K562 (cell line): Measurements from ENCODE around the gene TTC23L. TPM values are rescaled to one million over a fixed set of nuclear protein-coding genes. Genes with fewer than 3 reads are reported as not detected.

Source experiments
- ASH1L ChIP-seq: fragments of 450-650 bp; IDR thresholded peaks from 2 replicates; pipeline ENCODE4 v1.6.1; 2018; ENCODE audit warnings: borderline replicate concordance, mild to moderate bottlenecking, low read depth; ENCODE audit not compliant: partially characterized antibody
- CHD4 ChIP-seq: fragments of 200-600 bp; sonication (generic); IDR thresholded peaks from 3 replicates; pipeline ENCODE4 v1.6.1; 2012; ENCODE audit warnings: low read depth, mild to moderate bottlenecking, mixed read lengths, low read length, inconsistent platforms; ENCODE audit not compliant: insufficient read depth, insufficient replicate concordance, poor library complexity, severe bottlenecking
- E2F3 ChIP-seq: fragments of 250-450 bp; sonication (Bioruptor Pico); IDR thresholded peaks from 2 replicates; pipeline ENCODE4 v1.4.0; 2020; ENCODE audit warnings: mild to moderate bottlenecking
- E2F8 ChIP-seq: fragments of 450-650 bp; IDR thresholded peaks from 2 replicates; pipeline ENCODE4 v1.7.1; 2018; ENCODE audit warnings: mild to moderate bottlenecking, low read depth; ENCODE audit not compliant: partially characterized antibody
- MIER1 ChIP-seq: fragments of 450-650 bp; IDR thresholded peaks from 2 replicates; pipeline ENCODE4 v1.6.1; 2016; ENCODE audit warnings: antibody characterized with exemption, mild to moderate bottlenecking, low read depth
- MTA2 ChIP-seq: fragments of 450-650 bp; IDR thresholded peaks from 2 replicates; pipeline ENCODE4 v1.6.1; 2016; ENCODE audit warnings: low read depth
- MTA3 ChIP-seq: fragments of 450-650 bp; formaldehyde crosslinking; IDR thresholded peaks from 2 replicates; pipeline ENCODE4 v1.6.1; 2017; ENCODE audit warnings: mild to moderate bottlenecking, borderline replicate concordance
- MXI1 ChIP-seq: IDR thresholded peaks from 2 replicates; pipeline ENCODE4 v1.6.1; 2011; ENCODE audit warnings: low read depth, mild to moderate bottlenecking, improper control_type of control experiment, low read length
- PHB2 ChIP-seq: fragments of 450-650 bp; IDR thresholded peaks from 2 replicates; pipeline ENCODE4 v1.6.1; 2017; ENCODE audit warnings: low read depth
- PRPF4 ChIP-seq: fragments of 200-400 bp; formaldehyde crosslinking; IDR thresholded peaks from one replicate; pipeline ENCODE4 v1.6.1; 2017; ENCODE audit warnings: low read length, low read depth, mild to moderate bottlenecking; ENCODE audit not compliant: insufficient read depth, poor library complexity, severe bottlenecking
- PTTG1 ChIP-seq: fragments of 450-650 bp; IDR thresholded peaks from 2 replicates; pipeline ENCODE4 v1.6.1; 2016; ENCODE audit warnings: low read depth, mild to moderate bottlenecking, missing genetic modification characterization, missing compliant biosample characterization
- U2AF2 ChIP-seq: fragments of 200-400 bp; formaldehyde crosslinking; optimal IDR thresholded peaks from 2 replicates; pipeline ENCODE3; 2017; ENCODE audit warnings: low read depth, mild to moderate bottlenecking, low read length
- YBX1 ChIP-seq: fragments of 450-650 bp; IDR thresholded peaks from 2 replicates; pipeline ENCODE4 v1.7.1; 2016; ENCODE audit warnings: mild to moderate bottlenecking
- YY1 ChIP-seq, 3 experiments: IDR thresholded peaks; 2 replicates each; pipeline ENCODE4 v1.6.1; 2011; ENCODE audit warnings: low read length in 2 of 3, mild to moderate bottlenecking in 2 of 3, moderate library complexity in 2 of 3, borderline replicate concordance in 1 of 3, control low read depth in 1 of 3, low read depth in 1 of 3; ENCODE audit not compliant: insufficient read depth in 3 of 3, insufficient replicate concordance in 2 of 3, control insufficient read depth in 1 of 3, insufficient read length in 1 of 3; ENCODE audit errors: extremely low read depth in 1 of 3
- ZBTB1 ChIP-seq: sonication (generic); formaldehyde crosslinking; IDR thresholded peaks from 2 replicates; pipeline ENCODE4 v1.8.1; 2023; ENCODE audit warnings: missing genetic modification reagents, low read depth, mild to moderate bottlenecking, borderline replicate concordance
- polyA plus RNA-seq, 8 experiments: library from polyadenylated mRNA; depleted of rRNA in 4 of 8; stranded (reverse) in 5 of 8; unstranded in 3 of 8; fragments of >200 nt; fragmentation: Nextera tagmentation in 2 of 8; fragmentation: Illumina TruSeq in 1 of 8; extraction: Ambion mirVana in 2 of 8; extraction: Trizol in 1 of 8; gene quantifications; 2 replicates each; pipeline versions ENCODE4 v1.2.1 to v1.2.3, GENCODE V29; 2011 to 2014; ENCODE audit warnings: inconsistent platforms in 1 of 8, missing spikeins in 1 of 8
- total RNA-seq, 7 experiments: library from RNA; depleted of rRNA in 6 of 7; stranded (reverse); fragments of >200 nt in 6 of 7; fragmentation: Illumina TruSeq in 2 of 7; extraction: Trizol in 2 of 7; gene quantifications; 2 replicates each; pipeline versions ENCODE4 v1.2.1 to v1.2.3, GENCODE V29; 2011 to 2021; ENCODE audit warnings: low replicate concordance in 1 of 7
- TF ChIP-seq, protein P1 (sequence below), 2 experiments: fragments of 450-650 bp in 1 of 2; IDR thresholded peaks; 2 replicates each; pipeline ENCODE4 v1.6.1; 2011 to 2017; ENCODE audit warnings: low read depth in 2 of 2, antibody characterized with exemption in 1 of 2, borderline replicate concordance in 1 of 2, low read length in 1 of 2, mild to moderate bottlenecking in 1 of 2, mixed read lengths in 1 of 2; ENCODE audit not compliant: control insufficient read depth in 1 of 2
- TF ChIP-seq, protein P2 (sequence below): fragments of 250-450 bp; sonication (Bioruptor Pico); IDR thresholded peaks from 2 replicates; pipeline ENCODE4 v1.8.0; 2022; ENCODE audit warnings: moderate library complexity, mild to moderate bottlenecking, inconsistent platforms

TTC23L gene
- total and polyA plus RNA-seq, 9 of the 15 experiments (the other 6 are each of a cell fraction or from before 2014, with no cell fraction given), result 0.03 to 0.32 (median 0.14) TPM; not detected in 2

- TF ChIP-seq, protein P1, sequence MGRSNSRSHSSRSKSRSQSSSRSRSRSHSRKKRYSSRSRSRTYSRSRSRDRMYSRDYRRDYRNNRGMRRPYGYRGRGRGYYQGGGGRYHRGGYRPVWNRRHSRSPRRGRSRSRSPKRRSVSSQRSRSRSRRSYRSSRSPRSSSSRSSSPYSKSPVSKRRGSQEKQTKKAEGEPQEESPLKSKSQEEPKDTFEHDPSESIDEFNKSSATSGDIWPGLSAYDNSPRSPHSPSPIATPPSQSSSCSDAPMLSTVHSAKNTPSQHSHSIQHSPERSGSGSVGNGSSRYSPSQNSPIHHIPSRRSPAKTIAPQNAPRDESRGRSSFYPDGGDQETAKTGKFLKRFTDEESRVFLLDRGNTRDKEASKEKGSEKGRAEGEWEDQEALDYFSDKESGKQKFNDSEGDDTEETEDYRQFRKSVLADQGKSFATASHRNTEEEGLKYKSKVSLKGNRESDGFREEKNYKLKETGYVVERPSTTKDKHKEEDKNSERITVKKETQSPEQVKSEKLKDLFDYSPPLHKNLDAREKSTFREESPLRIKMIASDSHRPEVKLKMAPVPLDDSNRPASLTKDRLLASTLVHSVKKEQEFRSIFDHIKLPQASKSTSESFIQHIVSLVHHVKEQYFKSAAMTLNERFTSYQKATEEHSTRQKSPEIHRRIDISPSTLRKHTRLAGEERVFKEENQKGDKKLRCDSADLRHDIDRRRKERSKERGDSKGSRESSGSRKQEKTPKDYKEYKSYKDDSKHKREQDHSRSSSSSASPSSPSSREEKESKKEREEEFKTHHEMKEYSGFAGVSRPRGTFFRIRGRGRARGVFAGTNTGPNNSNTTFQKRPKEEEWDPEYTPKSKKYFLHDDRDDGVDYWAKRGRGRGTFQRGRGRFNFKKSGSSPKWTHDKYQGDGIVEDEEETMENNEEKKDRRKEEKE (IDR thresholded peaks at IDR 0.05; ENCODE audit: borderline replicate concordance in 1 of 2, control insufficient read depth in 1 of 2, low read depth in 2 of 2, low read length in 1 of 2), result no peak
- TF ChIP-seq ASH1L, result no peak
- no peak for TF ChIP-seq MIER1
- TF ChIP-seq U2AF2, result no peak
- no peak for TF ChIP-seq PRPF4
- TF ChIP-seq, protein P2, sequence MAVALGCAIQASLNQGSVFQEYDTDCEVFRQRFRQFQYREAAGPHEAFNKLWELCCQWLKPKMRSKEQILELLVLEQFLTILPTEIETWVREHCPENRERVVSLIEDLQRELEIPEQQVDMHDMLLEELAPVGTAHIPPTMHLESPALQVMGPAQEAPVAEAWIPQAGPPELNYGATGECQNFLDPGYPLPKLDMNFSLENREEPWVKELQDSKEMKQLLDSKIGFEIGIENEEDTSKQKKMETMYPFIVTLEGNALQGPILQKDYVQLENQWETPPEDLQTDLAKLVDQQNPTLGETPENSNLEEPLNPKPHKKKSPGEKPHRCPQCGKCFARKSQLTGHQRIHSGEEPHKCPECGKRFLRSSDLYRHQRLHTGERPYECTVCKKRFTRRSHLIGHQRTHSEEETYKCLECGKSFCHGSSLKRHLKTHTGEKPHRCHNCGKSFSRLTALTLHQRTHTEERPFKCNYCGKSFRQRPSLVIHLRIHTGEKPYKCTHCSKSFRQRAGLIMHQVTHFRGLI (CRISPR knock-in tag), result no peak
- no peak for TF ChIP-seq PHB2
- no peak for TF ChIP-seq CHD4
- TF ChIP-seq YBX1, result no peak
- TF ChIP-seq E2F3 (CRISPR knock-in tag), result no peak
- no peak for TF ChIP-seq MXI1
- peak; percentile 55; the same call in 1 of the 2 replicates for TF ChIP-seq MTA3
- TF ChIP-seq PTTG1, result no peak
- TF ChIP-seq MTA2, result no peak
- TF ChIP-seq E2F8, result no peak
- peak in 2 of 3 experiments; percentile 62 to 68 for TF ChIP-seq YY1 (IDR thresholded peaks at IDR 0.05; ENCODE audit: borderline replicate concordance in 1 of 3, control insufficient read depth in 1 of 3, extremely low read depth in 1 of 3, insufficient read depth in 3 of 3, insufficient read length in 1 of 3, insufficient replicate concordance in 2 of 3, low read depth in 1 of 3, low read length in 2 of 3)
- TF ChIP-seq ZBTB1 (CRISPR knock-in tag), result no peak
These were observed 90.9 kb downstream of the TTC23L start (continued) for GRCh38 chr5:34929720-34930461.
